IPS-18a (cell line): ENCODE measurements around the gene NPM3.

Experiments
- H3K27ac ChIP-seq: one replicate; pipeline ENCODE4 v1.5.1; 2013; ENCODE audit warnings: low read length
- H3K27me3 ChIP-seq: one replicate; pipeline ENCODE4 v1.6.1; 2013; ENCODE audit warnings: mild to moderate bottlenecking, low read length; ENCODE audit not compliant: control insufficient read depth, insufficient read depth
- H3K36me3 ChIP-seq: one replicate; pipeline ENCODE4 v1.6.1; 2013; ENCODE audit warnings: low read depth, low read length; ENCODE audit not compliant: control insufficient read depth
- H3K4me1 ChIP-seq: one replicate; pipeline ENCODE4 v1.6.1; 2013; ENCODE audit warnings: low read depth, low read length; ENCODE audit not compliant: control insufficient read depth
- H3K4me3 ChIP-seq: one replicate; pipeline ENCODE4 v1.5.1; 2013; ENCODE audit warnings: low read length
- H3K9ac ChIP-seq: one replicate; pipeline ENCODE4 v1.6.1; 2013; ENCODE audit warnings: mild to moderate bottlenecking, low read length, moderate library complexity
- H3K9me3 ChIP-seq: one replicate; pipeline ENCODE4 v1.6.1; 2013; ENCODE audit warnings: low read depth, low read length; ENCODE audit not compliant: control insufficient read depth

NPM3 gene

GRCh38 chr10:101732096-101732495 lies 51.1 kb downstream of the NPM3 start:
- Histone ChIP-seq H3K4me3 (no peak overlapping the region), H3K27me3 (peaks cover 3% of the 10 kb centered on the region), H3K9ac (no peak overlapping the region), H3K27ac (no peak overlapping the region), H3K4me1 (no peaks in the 10 kb centered on the region), H3K36me3 (no peaks in the 10 kb centered on the region), H3K9me3 (no peaks in the 10 kb centered on the region)
